HepG2 (cell line): ENCODE data around the gene OLFM2. TPM values are rescaled to one million over a fixed set of nuclear protein-coding genes. Genes with fewer than 3 reads are reported as not detected.
A peak's percentile ranks its signal among the peaks of the same experiment; 100 is the strongest.

ENCODE experiments used
- ATF7 ChIP-seq, 2 experiments: fragments of 450-650 bp in 1 of 2; sonication (generic) in 1 of 2; formaldehyde crosslinking in 1 of 2; IDR thresholded peaks; 2 replicates each; pipeline versions ENCODE4 v1.4.0 to v1.6.1; 2016 to 2020; ENCODE audit warnings: antibody characterized with exemption in 1 of 2, mild to moderate bottlenecking in 1 of 2, missing genetic modification reagents in 1 of 2
- JDP2 ChIP-seq: sonication (generic); formaldehyde crosslinking; IDR thresholded peaks from 2 replicates; pipeline ENCODE4 v1.8.1; 2022; ENCODE audit warnings: missing genetic modification reagents, borderline replicate concordance
- KDM5B ChIP-seq: sonication (generic); formaldehyde crosslinking; IDR thresholded peaks from 2 replicates; pipeline ENCODE4 v1.4.0; 2020; ENCODE audit warnings: missing genetic modification reagents, mild to moderate bottlenecking, borderline replicate concordance
- MIER2 ChIP-seq: IDR thresholded peaks from 2 replicates; pipeline ENCODE4 v1.6.1; 2016; ENCODE audit warnings: missing biosample characterization, missing genetic modification reagents
- MNT ChIP-seq: fragments of 450-650 bp; IDR thresholded peaks from 2 replicates; pipeline ENCODE4 v1.6.1; 2016
- RXRB ChIP-seq: IDR thresholded peaks from 2 replicates; pipeline ENCODE4 v1.6.1; 2016; ENCODE audit warnings: borderline replicate concordance, missing genetic modification reagents, missing compliant biosample characterization
- SIX4 ChIP-seq: sonication (generic); formaldehyde crosslinking; IDR thresholded peaks from 2 replicates; pipeline ENCODE4 v1.4.0; 2020; ENCODE audit warnings: missing genetic modification reagents
- THAP11 ChIP-seq: IDR thresholded peaks from 2 replicates; pipeline ENCODE4 v1.6.1; 2016; ENCODE audit warnings: missing biosample characterization, missing genetic modification reagents
- ZBTB43 ChIP-seq: sonication (generic); formaldehyde crosslinking; conservative IDR thresholded peaks from 2 replicates; pipeline ENCODE4 v1.4.0; 2020; ENCODE audit warnings: missing genetic modification reagents
- ZNF17 ChIP-seq: sonication (generic); formaldehyde crosslinking; IDR thresholded peaks from 2 replicates; pipeline ENCODE4 v1.5.0; 2020; ENCODE audit warnings: mild to moderate bottlenecking, missing genetic modification reagents
- ZNF292 ChIP-seq: sonication (generic); formaldehyde crosslinking; IDR thresholded peaks from 2 replicates; pipeline ENCODE4 v1.8.1; 2022; ENCODE audit warnings: mild to moderate bottlenecking, low read depth, missing genetic modification reagents, borderline replicate concordance
- ZNF646 ChIP-seq: sonication (generic); formaldehyde crosslinking; IDR thresholded peaks from 2 replicates; pipeline ENCODE4 v1.9.0; 2021; ENCODE audit warnings: mild to moderate bottlenecking, missing genetic modification reagents
- polyA plus RNA-seq, 8 experiments: library from polyadenylated mRNA; depleted of rRNA in 3 of 8; stranded (reverse) in 7 of 8; unstranded in 1 of 8; fragments of >200 nt; fragmentation: Illumina TruSeq in 4 of 8; extraction: Trizol in 4 of 8; gene quantifications; 2 replicates each; pipeline versions ENCODE4 v1.2.1 to v1.2.3, GENCODE V29; 2011 to 2016; ENCODE audit warnings: low read depth in 4 of 8, missing spikeins in 1 of 8, mixed read lengths in 1 of 8; ENCODE audit not compliant: insufficient read depth in 1 of 8
- total RNA-seq, 5 experiments: library from RNA; depleted of rRNA; stranded (reverse); fragments of >200 nt; fragmentation: Illumina TruSeq; extraction: Trizol; gene quantifications; 2 replicates each; pipeline ENCODE4 v1.2.3, GENCODE V29; 2016; ENCODE audit warnings: low read depth in 1 of 5

Gene OLFM2
- total and polyA plus RNA-seq, 2 of the 13 experiments (the other 11 are each of a cell fraction or from before 2014, with no cell fraction given) = 0.20 to 0.51 TPM

GRCh38 chr19:9834726-9835506 is 101.4 kb downstream of the OLFM2 start, which contains the start of gene PIN1 (continued):
- TF ChIP-seq KDM5B = peak; percentile 38; the same call in 1 of the 2 replicates
- TF ChIP-seq JDP2 (CRISPR knock-in tag) = no peak
- no peak for TF ChIP-seq ZBTB43 (CRISPR knock-in tag)
- TF ChIP-seq RXRB (CRISPR knock-in tag) = 0 out of 2 replicates have a peak, but pooled peaks have one; percentile 5
- peak; percentile 74 for TF ChIP-seq THAP11
- no peak for TF ChIP-seq ZNF646 (CRISPR knock-in tag)
- no peak for TF ChIP-seq ATF7 (IDR thresholded peaks at IDR 0.05)
- TF ChIP-seq ATF7 (CRISPR knock-in tag; IDR thresholded peaks at IDR 0.05) = no peak
- TF ChIP-seq SIX4 = no peak
- TF ChIP-seq MIER2 = no peak
- TF ChIP-seq MNT = no peak
- no peak for TF ChIP-seq ZNF292 (CRISPR knock-in tag)
- TF ChIP-seq ZNF17 (CRISPR knock-in tag) = no peak
